Peyer's patch (tissue), 4 donors: ENCODE measurements around the gene IHH.

Source experiments
- CTCF ChIP-seq, 6 experiments: fragments of 450-650 bp in 4 of 6; fragments of 200-600 bp in 2 of 6; sonication (generic) in 1 of 6; IDR thresholded peaks; one replicate each; pipeline ENCODE4 v1.5.1; 2017 to 2019; ENCODE audit warnings: antibody characterized with exemption in 6 of 6, mild to moderate bottlenecking in 3 of 6, moderate library complexity in 1 of 6
- POLR2A ChIP-seq, 2 donors: fragments of 450-650 bp; IDR thresholded peaks; one replicate each; pipeline ENCODE4 v1.5.1; 2017; ENCODE audit warnings: antibody characterized with exemption in 2 of 2, mild to moderate bottlenecking in 2 of 2, moderate library complexity in 2 of 2

- TF ChIP-seq CTCF (IDR thresholded peaks at IDR 0.05) (peak in 2 of 6 experiments; percentile 10 to 14), POLR2A (IDR thresholded peaks at IDR 0.05) (peak in 1 of 2 donors; percentile 54)
Observed at GRCh38 chr2:219071131-219071816, 10.6 kb upstream of the IHH start.
